Cardiac muscle cell (in vitro differentiated cells and primary cell): ENCODE results near the gene GRIP1. TPM values are rescaled to one million over a fixed set of nuclear protein-coding genes. Genes with fewer than 3 reads are reported as not detected.

Source experiments
- DNase-seq, 2 donors: peaks; one replicate each; pipeline versions ENCODE4 v3.0.0 to v3.0.0-alpha.2; 2010 to 2017; ENCODE audit warnings: low read depth in 1 of 2, low spot score in 1 of 2
- H3K27ac ChIP-seq: fragments of 200-600 bp; sonication (generic); 2 replicates; pipeline ENCODE4 v1.5.1; 2016
- H3K27me3 ChIP-seq: fragments of 200-600 bp; sonication (generic); 2 replicates; pipeline ENCODE4 v1.6.0; 2016; ENCODE audit warnings: control low read depth
- H3K36me3 ChIP-seq: fragments of 200-600 bp; sonication (generic); 2 replicates; pipeline ENCODE4 v1.5.1; 2016; ENCODE audit warnings: control low read depth
- H3K4me1 ChIP-seq: fragments of 200-600 bp; sonication (generic); 2 replicates; pipeline ENCODE4 v1.8.1; 2017; ENCODE audit warnings: low read depth, mild to moderate bottlenecking, mixed run types
- H3K4me3 ChIP-seq: fragments of 200-600 bp; sonication (generic); 2 replicates; pipeline ENCODE4 v1.5.1; 2016; ENCODE audit warnings: mild to moderate bottlenecking
- H3K9me3 ChIP-seq: fragments of 200-600 bp; sonication (generic); 2 replicates; pipeline ENCODE4 v1.5.1; 2017; ENCODE audit warnings: low read depth, mild to moderate bottlenecking, control low read depth
- CTCF ChIP-seq: IDR thresholded peaks from 2 replicates; pipeline ENCODE4 v1.5.1; 2012; ENCODE audit warnings: low read depth, mild to moderate bottlenecking, low read length
- polyA plus RNA-seq: library from polyadenylated mRNA; unstranded; fragments of >200 nt; fragmentation: Nextera tagmentation; extraction: Ambion mirVana; gene quantifications from 2 replicates; pipeline ENCODE4 v1.2.1, GENCODE V29; 2016
- total RNA-seq: library from RNA; depleted of rRNA; stranded (reverse); fragments of >200 nt; gene quantifications from 2 replicates; pipeline ENCODE4 v1.2.3, GENCODE V29; 2016

Gene GRIP1
- total and polyA plus RNA-seq, 2 experiments from 2014 or later: 2.6 to 5.2 TPM

GRCh38 chr12:66692986-66693385 is 14.1 kb upstream of the GRIP1 start:
- Histone ChIP-seq H3K4me3 (no peak overlapping the region), H3K27me3 (no peaks in the 10 kb centered on the region), H3K9me3 (no peaks in the 10 kb centered on the region), H3K4me1 (peaks cover 12% of the 10 kb centered on the region), H3K36me3 (no peaks in the 10 kb centered on the region), H3K27ac (peak overlapping the region; percentile 37)
- TF ChIP-seq CTCF: no peak
- DNase-seq: no peak

DNA sequence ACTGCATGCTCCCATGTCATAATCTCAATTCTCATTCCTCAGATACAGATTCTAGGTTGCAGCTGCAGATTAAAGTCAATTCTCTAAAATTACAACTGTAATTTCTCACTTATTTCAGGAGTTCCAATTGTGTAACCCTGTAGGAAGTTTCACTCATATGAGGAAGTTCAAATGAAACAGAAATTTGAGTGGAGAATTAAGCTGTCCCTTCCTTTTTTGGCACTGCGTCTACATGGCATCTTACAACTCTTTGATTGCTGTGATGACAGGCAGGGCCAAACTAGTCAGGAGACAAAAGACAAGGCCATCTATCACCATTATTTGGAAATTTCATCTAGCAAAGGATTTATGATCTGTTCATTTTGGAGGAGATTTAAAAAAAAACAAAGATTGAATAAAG is 13.3 kb upstream of the GRIP1 start:
- no peak for DNase-seq
- H3K4me3 ChIP-seq: no peak overlapping the region
- H3K4me1 ChIP-seq: peaks cover 17% of the 10 kb centered on the region
- H3K36me3 ChIP-seq: no peaks in the 10 kb centered on the region
- H3K27ac ChIP-seq: no peak overlapping the region
- H3K9me3 ChIP-seq: no peaks in the 10 kb centered on the region
- H3K27me3 ChIP-seq: no peaks in the 10 kb centered on the region
- no peak for TF ChIP-seq CTCF

DNA sequence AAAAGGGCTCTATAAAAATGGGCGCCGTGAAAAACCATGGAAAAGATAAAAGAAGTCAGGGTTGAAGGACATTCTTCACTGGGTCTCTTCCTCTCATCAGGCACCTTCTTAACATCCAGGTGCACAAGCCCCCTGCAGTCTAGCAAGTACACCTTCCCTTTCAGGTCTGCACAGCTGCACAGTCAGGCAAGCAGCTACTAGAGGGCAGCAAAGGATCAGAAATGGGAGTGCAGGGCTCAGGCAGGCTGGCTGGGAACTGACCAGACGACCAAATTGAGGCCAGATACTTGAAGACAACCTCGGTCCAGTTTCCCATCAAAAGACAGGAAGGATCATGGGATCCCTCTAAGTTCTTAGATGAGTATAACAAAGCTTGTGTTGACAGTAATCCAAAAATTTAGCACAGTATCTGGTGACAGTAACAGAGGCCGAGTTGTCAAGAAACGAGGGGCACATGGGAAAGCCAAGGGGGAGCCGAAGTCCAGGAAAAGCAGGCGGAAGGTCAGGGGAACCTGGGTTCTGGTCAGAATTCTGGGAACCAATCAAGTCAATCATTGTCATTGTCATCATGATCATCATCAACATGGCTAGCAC is 10.1 kb upstream of the GRIP1 start:
- TF ChIP-seq CTCF: peak; percentile 51
- Histone ChIP-seq H3K27me3 (no peaks in the 10 kb centered on the region), H3K36me3 (no peaks in the 10 kb centered on the region), H3K4me3 (no peak overlapping the region), H3K4me1 (peaks cover 17% of the 10 kb centered on the region), H3K27ac (no peak overlapping the region), H3K9me3 (no peaks in the 10 kb centered on the region)
- peak; percentile 46 to 80 for DNase-seq

DNA sequence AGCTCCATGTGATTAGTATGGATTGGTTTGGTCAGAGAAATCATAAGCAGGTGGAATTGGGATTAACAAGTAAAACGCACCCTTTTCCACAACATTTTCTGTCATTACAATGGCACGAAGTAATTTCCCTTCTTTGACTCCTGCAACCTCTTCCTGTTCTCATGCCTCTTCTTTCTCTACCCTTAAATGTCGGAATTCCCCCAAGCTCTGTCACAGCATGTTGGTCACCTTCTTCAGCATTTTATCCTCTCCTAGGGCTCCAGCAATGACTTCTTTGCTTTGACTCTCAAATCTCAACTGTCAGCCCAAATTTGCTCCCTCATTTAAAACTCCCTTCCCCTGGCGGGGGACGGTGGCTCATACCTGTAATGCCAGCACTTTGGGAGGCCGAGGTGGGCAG is 5.3 kb upstream of the GRIP1 start:
- no peak overlapping the region for H3K4me3 ChIP-seq
- H3K27me3 ChIP-seq: no peaks in the 10 kb centered on the region
- no peak for TF ChIP-seq CTCF
- H3K36me3 ChIP-seq: no peaks in the 10 kb centered on the region
- DNase-seq: no peak
- peaks cover 6% of the 10 kb centered on the region for H3K4me1 ChIP-seq
- H3K27ac ChIP-seq: no peak overlapping the region
- H3K9me3 ChIP-seq: no peaks in the 10 kb centered on the region

DNA sequence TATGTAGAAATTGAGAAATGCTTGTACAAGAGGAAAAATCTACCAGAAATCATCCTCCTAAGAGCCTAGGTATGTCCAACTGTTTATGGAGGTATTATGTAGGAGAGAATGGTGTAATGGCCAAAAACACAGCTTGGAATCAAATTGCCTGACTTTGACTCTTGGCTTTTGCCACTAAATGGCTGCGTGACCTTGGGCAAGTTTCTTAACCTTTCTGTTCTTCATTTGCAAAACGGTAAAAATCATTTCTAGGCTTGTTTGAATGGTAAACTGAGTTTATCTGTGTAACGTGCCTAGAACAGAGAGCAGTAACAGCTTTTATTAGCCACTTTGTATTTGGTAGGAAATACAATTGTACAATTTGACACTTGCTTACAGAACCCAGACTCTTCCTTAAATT is 4.9 kb upstream of the GRIP1 start:
- Histone ChIP-seq H3K9me3 (no peaks in the 10 kb centered on the region), H3K27me3 (no peaks in the 10 kb centered on the region), H3K27ac (no peak overlapping the region), H3K4me3 (no peak overlapping the region), H3K4me1 (peaks cover 6% of the 10 kb centered on the region), H3K36me3 (no peaks in the 10 kb centered on the region)
- TF ChIP-seq CTCF: no peak
- no peak for DNase-seq
